ENCODE data around the gene NFAM1. TPM values are rescaled to one million over a fixed set of nuclear protein-coding genes. Genes with fewer than 3 reads are reported as not detected.
A peak's percentile ranks its signal among the peaks of the same experiment; 100 is the strongest.

Gene NFAM1
- 2.0 TPM for total RNA-seq
- long read RNA-seq: 0 reads

DNA sequence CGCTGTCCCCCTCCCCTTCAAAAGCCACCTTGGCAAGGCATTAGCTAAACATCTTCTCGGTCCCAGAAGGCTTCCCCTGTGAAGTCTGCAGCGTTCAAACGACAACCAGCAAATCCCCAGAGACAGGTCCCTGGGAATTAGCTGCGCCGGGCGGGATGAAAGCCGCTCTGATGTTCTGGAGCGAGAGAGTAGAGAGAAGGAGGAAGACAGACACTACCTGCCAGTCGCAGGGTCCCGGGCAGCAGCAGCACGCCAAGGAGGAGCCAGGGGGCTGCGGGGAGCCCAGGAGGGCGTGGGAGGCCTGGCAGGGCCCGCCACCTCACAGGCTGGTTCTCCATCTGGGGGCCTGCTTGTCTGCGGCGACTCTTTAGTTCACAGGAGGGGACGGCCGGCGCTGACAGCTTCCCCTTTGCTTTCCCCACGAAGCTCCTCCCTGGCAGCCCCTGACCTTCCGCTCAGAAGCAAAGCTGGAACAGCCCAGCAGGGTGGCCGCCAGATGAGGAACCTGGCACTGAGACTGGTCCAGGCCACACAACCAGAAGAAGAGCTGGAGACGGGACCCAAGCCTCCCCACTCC lies at the start of gene NFAM1:
TSS of gene NFAM1 (minus strand) at position 384 of the 577 bp plus-strand sequence. CDS start at position 338, 46 bp downstream.
- DNase-seq: peak; percentile 73
- intact Hi-C loops (cut with micrococcal nuclease): no loop called here
- ATAC-seq: peak; percentile 57

GRCh38 chr22:42475122-42475521 lies 42.9 kb upstream of the NFAM1 start:
- intact Hi-C loops (cut with micrococcal nuclease): no loop called here
- ATAC-seq: no peak
- DNase-seq: no peak

- peak; percentile 40 for ATAC-seq
- intact Hi-C loops (cut with micrococcal nuclease): no loop called here
- no peak for DNase-seq
Observed at GRCh38 chr22:42473484-42474193, 41.4 kb upstream of the NFAM1 start.

- ATAC-seq (no peak), DNase-seq (no peak)
- intact Hi-C loops (cut with micrococcal nuclease): no loop called here
Observed at GRCh38 chr22:42472671-42473070, 40.5 kb upstream of the NFAM1 start.

DNA sequence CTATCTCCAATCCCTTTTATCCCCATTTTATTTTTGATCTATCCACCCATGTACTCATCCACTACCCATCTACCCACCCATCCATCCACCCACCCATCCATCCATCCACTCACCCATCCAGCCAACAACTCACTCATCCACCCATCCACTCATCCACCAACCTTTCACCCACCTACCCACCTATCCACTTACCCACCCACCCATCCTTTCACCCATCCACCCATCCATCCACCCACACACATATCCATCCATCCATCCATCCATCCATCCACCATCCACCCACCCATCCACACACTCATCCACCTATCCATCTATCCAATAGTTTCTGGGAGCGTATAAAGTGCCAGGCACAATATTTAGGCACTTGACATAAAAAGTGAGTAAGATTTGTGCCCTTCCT lies 39.2 kb upstream of the NFAM1 start:
- ATAC-seq (no peak), DNase-seq (no peak)
- intact Hi-C loops (cut with micrococcal nuclease): no loop called here

DNA sequence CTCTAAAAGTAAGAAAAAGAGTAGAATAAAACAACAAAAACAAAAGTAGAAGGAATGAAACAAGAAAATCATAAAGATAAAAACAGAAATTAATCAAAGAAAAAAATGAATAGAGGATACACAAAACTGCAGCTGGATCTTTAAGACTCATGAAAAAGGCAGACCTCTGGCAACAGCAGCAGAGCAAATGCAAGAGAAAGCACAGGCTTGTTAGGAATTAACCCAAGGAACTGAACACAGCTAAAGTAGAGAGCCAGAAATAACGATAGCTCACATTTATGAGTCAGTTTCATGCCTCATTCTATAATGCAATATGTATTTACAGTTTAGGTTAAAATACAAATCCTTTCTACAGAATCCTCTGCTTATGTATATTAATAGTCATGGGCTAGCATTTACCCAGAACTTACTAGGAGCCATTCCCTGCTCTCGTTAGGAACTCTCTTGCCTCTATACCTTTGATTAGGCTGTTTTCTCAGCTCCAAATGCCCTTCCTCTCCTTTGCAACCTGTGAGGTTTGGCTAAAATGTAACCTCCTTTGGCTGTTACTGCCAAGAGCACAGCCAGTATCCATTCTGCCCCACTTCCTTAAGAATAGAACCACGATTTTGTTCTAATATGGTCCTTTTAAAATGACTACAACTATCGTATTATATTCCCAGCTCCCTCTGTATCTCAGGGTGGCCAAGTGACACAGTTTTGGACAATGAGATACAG lies 38.3 kb upstream of the NFAM1 start:
- ATAC-seq: no peak

GRCh38 chr22:42468841-42469240 lies 36.6 kb upstream of the NFAM1 start:
- ATAC-seq (no peak), DNase-seq (no peak)
- intact Hi-C loops (cut with micrococcal nuclease): no loop called here

More for the DNA sequence above, 38.3 kb upstream of the NFAM1 start:
- intact Hi-C loops (cut with micrococcal nuclease): no loop called here
- no peak for DNase-seq

DNA sequence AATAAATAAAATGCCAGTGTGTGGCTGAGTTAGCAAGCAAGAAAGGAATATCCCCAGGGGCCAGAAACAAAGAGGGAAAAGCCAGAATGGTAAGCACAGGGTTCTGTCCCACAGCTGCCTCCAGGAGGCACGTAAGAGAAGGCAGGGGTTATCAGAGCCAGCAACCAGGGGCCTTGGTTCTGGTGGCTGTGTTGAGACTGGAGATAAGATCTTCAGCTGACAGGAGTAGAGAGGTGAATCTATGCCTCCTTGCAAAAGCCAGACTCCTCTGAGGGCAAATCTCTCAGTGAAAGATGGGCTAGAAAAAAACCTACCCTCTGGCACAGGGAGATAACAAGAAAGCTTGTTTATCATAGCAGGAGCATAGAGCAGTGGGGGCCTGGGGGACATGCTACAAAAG lies 29.8 kb upstream of the NFAM1 start:
- ATAC-seq (no peak), DNase-seq (no peak)
- intact Hi-C loops (cut with micrococcal nuclease): no loop called here

- intact Hi-C loops (cut with micrococcal nuclease): no loop called here
- DNase-seq (no peak), ATAC-seq (no peak)
Observed at GRCh38 chr22:42461511-42461910, 29.3 kb upstream of the NFAM1 start.

DNA sequence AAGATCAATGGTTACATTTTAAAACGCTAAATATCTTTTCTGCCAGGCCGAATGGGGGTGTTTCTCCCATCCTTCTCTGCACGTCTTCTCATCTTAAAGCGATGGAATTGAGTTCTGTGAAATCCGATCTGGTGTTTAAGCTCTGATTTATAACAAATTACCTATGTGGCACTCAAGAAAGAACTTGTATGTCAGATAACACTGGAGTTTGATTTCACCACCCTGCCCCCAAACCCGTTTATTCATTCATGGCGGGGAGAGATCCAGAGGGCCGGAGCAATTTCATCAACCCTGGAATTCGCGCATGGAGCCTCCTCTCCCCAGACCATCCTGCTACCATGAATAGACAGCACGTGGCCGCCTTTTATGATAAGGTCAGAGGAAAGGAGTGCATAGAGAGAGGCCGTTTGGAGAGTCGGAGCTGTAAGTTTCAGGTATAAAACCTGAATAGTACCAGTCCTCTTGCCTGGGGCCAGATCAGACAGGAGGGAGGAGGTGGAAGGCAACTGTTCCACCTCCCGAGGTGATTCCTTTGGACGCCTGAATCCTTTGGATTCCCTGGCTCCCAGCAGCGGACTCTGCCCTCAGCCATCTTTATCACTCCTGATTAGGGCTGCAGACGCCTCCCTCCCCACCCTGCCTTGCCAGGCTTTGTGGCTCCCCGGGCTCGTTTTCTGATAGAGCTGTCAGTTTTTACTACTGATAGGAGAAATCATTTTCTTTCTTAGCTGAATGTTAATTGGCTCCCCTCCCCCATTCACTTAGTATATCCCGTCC lies 27.3 kb upstream of the NFAM1 start:
- ATAC-seq (peak; percentile 41), DNase-seq (no peak)
- intact Hi-C loops (cut with micrococcal nuclease): no loop called here

DNA sequence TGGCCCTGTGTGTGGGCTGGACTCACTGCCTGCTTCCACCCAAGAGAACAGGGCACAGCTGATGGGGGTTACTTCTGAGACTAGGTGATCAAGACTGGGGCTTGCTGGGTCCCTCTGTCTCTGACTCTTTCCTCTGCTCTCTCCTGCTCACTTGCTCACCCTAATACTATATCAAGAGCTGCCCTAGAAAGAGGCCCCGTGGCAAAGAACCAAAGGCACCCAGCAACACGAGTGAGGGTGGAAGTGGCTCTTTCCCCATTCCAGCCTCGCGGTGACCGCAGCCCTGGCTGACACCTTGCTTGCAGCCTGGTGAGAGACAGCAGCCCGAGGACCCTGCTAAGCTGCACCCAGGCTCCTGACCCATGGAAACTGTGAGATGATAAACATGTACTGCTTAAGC lies 20.7 kb upstream of the NFAM1 start:
- DNase-seq (no peak), ATAC-seq (no peak)
- intact Hi-C loops (cut with micrococcal nuclease): no loop called here

- intact Hi-C loops (cut with micrococcal nuclease): no loop called here
- ATAC-seq: no peak
- no peak for DNase-seq
Observed at GRCh38 chr22:42452456-42452855, 20.3 kb upstream of the NFAM1 start.

DNA sequence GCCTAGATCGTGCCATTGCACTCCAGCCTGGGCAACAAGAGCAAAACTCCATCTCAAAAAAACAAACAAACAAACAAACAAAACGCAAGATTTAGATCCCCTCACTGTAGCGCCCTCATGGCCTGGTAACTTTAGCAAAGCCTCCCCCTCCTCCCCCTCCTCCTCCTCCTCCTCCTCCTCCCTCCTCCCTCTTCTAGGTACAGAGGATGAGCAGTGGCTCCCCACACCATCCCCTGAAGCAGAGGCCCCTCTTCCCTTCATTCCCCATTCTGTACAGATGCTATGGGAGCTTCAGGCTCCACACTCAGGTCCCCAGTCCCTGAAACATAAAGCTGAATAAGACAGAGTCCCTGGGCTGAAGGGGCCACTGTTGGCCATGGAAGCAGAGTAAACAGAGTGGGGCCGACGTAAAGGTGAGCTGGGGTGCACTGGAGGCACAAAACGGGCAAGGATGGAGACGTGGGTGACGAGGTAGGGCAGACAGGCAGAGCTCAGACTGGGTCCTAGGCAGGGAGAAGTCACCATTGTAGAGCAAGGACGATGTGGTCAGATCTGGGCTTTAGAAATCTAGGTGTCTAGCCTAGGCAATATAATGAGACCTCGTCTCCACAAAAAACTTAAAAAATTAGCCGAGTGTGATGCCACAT lies 19.4 kb upstream of the NFAM1 start:
- ATAC-seq: no peak
- intact Hi-C loops (cut with micrococcal nuclease): no loop called here
- no peak for DNase-seq

DNA sequence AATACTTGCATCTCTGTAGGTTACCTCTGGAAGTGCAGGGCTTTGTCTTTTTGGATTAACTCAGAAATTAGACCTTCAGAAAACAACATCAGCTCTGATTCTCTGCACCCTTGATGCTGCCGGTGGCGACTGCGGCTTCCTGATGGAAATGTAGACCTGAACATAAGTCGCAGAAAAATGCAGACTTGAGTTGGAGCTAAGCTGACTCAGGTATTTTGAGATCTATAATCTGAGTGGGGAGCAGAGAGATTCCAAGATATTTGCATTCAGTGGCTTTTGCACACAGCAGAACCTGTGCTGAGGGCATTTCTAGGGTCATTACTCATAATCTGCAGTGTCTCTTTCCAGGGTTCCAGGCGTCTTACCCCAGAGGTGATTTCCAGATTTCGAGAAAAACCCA lies 18.7 kb upstream of the NFAM1 start:
- intact Hi-C loops (cut with micrococcal nuclease): no loop called here
- no peak for DNase-seq
- no peak for ATAC-seq

GRCh38 chr22:42446151-42446550 lies 13.9 kb upstream of the NFAM1 start:
- DNase-seq: no peak

GRCh38 chr22:42444077-42444904 lies 12.1 kb upstream of the NFAM1 start:
- intact Hi-C loops (cut with micrococcal nuclease): no loop called here
- DNase-seq (peak; percentile 89), ATAC-seq (peak; percentile 83)

More at GRCh38 chr22:42446151-42446550, 13.9 kb upstream of the NFAM1 start:
- no peak for ATAC-seq
- intact Hi-C loops (cut with micrococcal nuclease): no loop called here

- intact Hi-C loops (cut with micrococcal nuclease): no loop called here
- DNase-seq: no peak
Observed at GRCh38 chr22:42443240-42444076, 11.3 kb upstream of the NFAM1 start.

GRCh38 chr22:42442748-42443147 lies 10.5 kb upstream of the NFAM1 start:
- ATAC-seq (no peak), DNase-seq (no peak)
- intact Hi-C loops (cut with micrococcal nuclease): no loop called here

More at GRCh38 chr22:42443240-42444076, 11.3 kb upstream of the NFAM1 start:
- no peak for ATAC-seq

Measured in left ventricle myocardium superior (tissue), 1 donor.